GM12878 (cell line): ENCODE data around the gene CHRM1. TPM values are rescaled to one million over a fixed set of nuclear protein-coding genes. Genes with fewer than 3 reads are reported as not detected.

Experiments used
- ATAC-seq: fragments of 200-7000 bp; cut with Tn5 transposase; 3 replicates; pipeline ENCODE4 v1.9.1; 2020; ENCODE audit warnings: mild to moderate bottlenecking, moderate library complexity
- BruUV-seq: library from RNA; stranded (reverse); fragments of 400-500 nt; replicated peaks from 2 replicates; lab custom pipeline; 2021; lab: Mats Ljungman, UMichigan
- CTCF ChIA-PET: fragments of 300-600 bp; sonication (Branson Sonifier 250); formaldehyde crosslinking; extraction: SDS; loops from one replicate; lab custom pipeline; 2021; ENCODE audit warnings: inconsistent platforms; lab: Yijun Ruan, JAX
- POLR2A ChIA-PET: fragments of 350-600 bp; formaldehyde crosslinking; extraction: SDS; loops from one replicate; lab custom pipeline; 2021; ENCODE audit warnings: inconsistent platforms; lab: Charles Lee
- RAD21 ChIA-PET: fragments of 300-600 bp; sonication (Branson Sonifier 250); formaldehyde crosslinking; loops from one replicate; lab custom pipeline; 2023; ENCODE audit warnings: antibody characterized with exemption; ENCODE audit not compliant: unreplicated experiment; lab: Charles Lee
- SMC1A ChIA-PET: fragments of 300-600 bp; sonication (Branson Sonifier 250); formaldehyde crosslinking; loops from one replicate; lab custom pipeline; 2023; ENCODE audit not compliant: unreplicated experiment, uncharacterized antibody; lab: Charles Lee
- DNase-seq: peaks from one replicate; pipeline ENCODE4 v3.0.0-alpha.2; 2011; ENCODE audit warnings: low read depth, low spot score
- FAIRE-seq: peaks from 3 replicates; lab custom pipeline; 2011; peaks lifted over from hg19 to GRCh38; lab: Jason Lieb, UNC
- H2AFZ ChIP-seq: 2 replicates; pipeline ENCODE4 v1.6.0; 2011; ENCODE audit warnings: low read depth, low read length, control low read depth; ENCODE audit not compliant: control insufficient read depth
- H3K27ac ChIP-seq: 2 replicates; pipeline ENCODE4 v1.5.1; 2011; ENCODE audit warnings: control low read depth; ENCODE audit not compliant: control insufficient read depth, insufficient read depth
- H3K27me3 ChIP-seq, 2 experiments: replicated peaks in 1 of 2; 2 replicates each; pipeline versions ENCODE4 v1.6.0 to v1.6.1; 2011; ENCODE audit warnings: low read length in 1 of 2; ENCODE audit not compliant: control insufficient read depth in 2 of 2, insufficient read depth in 2 of 2
- H3K36me3 ChIP-seq, 2 experiments: 2 replicates each; pipeline ENCODE4 v1.5.1; 2011; ENCODE audit warnings: low read length in 1 of 2; ENCODE audit not compliant: control insufficient read depth in 2 of 2, insufficient read depth in 2 of 2
- H3K4me1 ChIP-seq: 2 replicates; pipeline ENCODE4 v1.6.1; 2011; ENCODE audit warnings: mild to moderate bottlenecking, low read length, moderate library complexity, mixed read lengths; ENCODE audit not compliant: control insufficient read depth, insufficient read depth
- H3K4me2 ChIP-seq: 2 replicates; pipeline ENCODE4 v1.6.0; 2011; ENCODE audit warnings: control low read depth; ENCODE audit not compliant: control insufficient read depth, insufficient read depth
- H3K4me3 ChIP-seq: fragments of 200-600 bp; sonication (generic); 2 replicates; pipeline ENCODE4 v1.5.1; 2016
- H3K79me2 ChIP-seq: 2 replicates; pipeline ENCODE4 v1.6.0; 2011; ENCODE audit warnings: low read length; ENCODE audit not compliant: control insufficient read depth, insufficient read depth
- H3K9ac ChIP-seq: 2 replicates; pipeline ENCODE4 v1.8.0; 2011; ENCODE audit warnings: low read length, control low read depth, mixed read lengths; ENCODE audit not compliant: control insufficient read depth, insufficient read depth
- H3K9me3 ChIP-seq: replicated peaks from 3 replicates; pipeline ENCODE4 v1.5.1; 2011; ENCODE audit warnings: mild to moderate bottlenecking, low read length; ENCODE audit not compliant: control insufficient read depth, insufficient read depth
- H4K20me1 ChIP-seq: 2 replicates; pipeline ENCODE4 v1.6.0; 2011; ENCODE audit not compliant: control insufficient read depth, insufficient read depth
- E2F4 ChIP-seq: IDR thresholded peaks from 2 replicates; pipeline ENCODE4 v1.6.1; 2012; ENCODE audit warnings: low read depth, low read length, improper control_type of control experiment
- NKRF ChIP-seq: fragments of 450-650 bp; conservative IDR thresholded peaks from 2 replicates; pipeline ENCODE4 v1.6.1; 2017; ENCODE audit warnings: mild to moderate bottlenecking, moderate library complexity
- RAD51 ChIP-seq: fragments of 450-650 bp; IDR thresholded peaks from 2 replicates; pipeline ENCODE4 v1.6.1; 2016; ENCODE audit warnings: moderate library complexity, mild to moderate bottlenecking, inconsistent platforms
- RELA ChIP-seq: fragments of 450-650 bp; IDR thresholded peaks from 2 replicates; pipeline ENCODE4 v1.8.0; 2014; ENCODE audit warnings: borderline replicate concordance; ENCODE audit not compliant: partially characterized antibody
- USF2 ChIP-seq: IDR thresholded peaks from 2 replicates; pipeline ENCODE4 v1.6.1; 2011; ENCODE audit warnings: low read depth, low read length, improper control_type of control experiment, borderline replicate concordance
- WRNIP1 ChIP-seq: IDR thresholded peaks from 2 replicates; pipeline ENCODE4 v1.6.1; 2011; ENCODE audit warnings: low read depth, low read length, improper control_type of control experiment, borderline replicate concordance
- YY1 ChIP-seq: IDR thresholded peaks from 2 replicates; pipeline ENCODE4 v1.6.1; 2011; ENCODE audit warnings: low read depth, mild to moderate bottlenecking, low read length
- ZBTB33 ChIP-seq: fragments of 450-650 bp; IDR thresholded peaks from 2 replicates; pipeline ENCODE4 v1.6.1; 2017; ENCODE audit warnings: mild to moderate bottlenecking
- ZNF217 ChIP-seq: fragments of 450-650 bp; IDR thresholded peaks from 2 replicates; pipeline ENCODE4 v1.6.1; 2017; ENCODE audit warnings: antibody characterized with exemption, mild to moderate bottlenecking
- ZNF384 ChIP-seq: IDR thresholded peaks from 2 replicates; pipeline ENCODE4 v1.6.1; 2012; ENCODE audit warnings: low read depth, mild to moderate bottlenecking, low read length, improper control_type of control experiment, borderline replicate concordance
- WGBS: methylation state at CpG from one replicate; pipeline ENCODE4 v1.1.6; 2016; ENCODE audit warnings: low lambda C conversion rate; ENCODE audit not compliant: insufficient replicate concordance, insufficient coverage; ENCODE audit errors: missing lambda C conversion rate; 5-methylcytosine and 5-hydroxymethylcytosine counted together
- in situ Hi-C: fragments of 300-500 bp; cut with MboI; formaldehyde crosslinking; loops from 9 replicates; pipeline ENCODE4 v1.14.3; 2018; ENCODE audit warnings: mixed read lengths
- intact Hi-C: fragments of 100-400 bp; cut with micrococcal nuclease; formaldehyde crosslinking; loops from one replicate; pipeline ENCODE4 v1.14.2; 2022; ENCODE audit not compliant: unreplicated experiment
- polyA plus RNA-seq, 11 experiments: library from polyadenylated mRNA; depleted of rRNA in 4 of 11; unstranded in 6 of 11; stranded (reverse) in 5 of 11; fragments of >200 nt; fragmentation: Nextera tagmentation in 4 of 11; fragmentation: Illumina TruSeq in 1 of 11; extraction: Ambion mirVana in 4 of 11; extraction: Trizol in 1 of 11; gene quantifications; 1 replicate in 1 of 11; 2 replicates in 10 of 11; pipeline versions ENCODE4 v1.2.1 to v1.2.3, GENCODE V29; 2011 to 2016; ENCODE audit warnings: inconsistent platforms in 2 of 11, missing spikeins in 2 of 11, low read depth in 1 of 11
- total RNA-seq, 4 experiments: library from RNA; depleted of rRNA in 3 of 4; stranded (reverse); fragments of >200 nt in 3 of 4; fragmentation: Illumina TruSeq in 1 of 4; extraction: Trizol in 1 of 4; gene quantifications; 2 replicates each; pipeline versions ENCODE4 v1.2.1 to v1.2.3, GENCODE V29; 2013 to 2021

CHRM1 gene
- total and polyA plus RNA-seq, 10 of the 15 experiments (the other 5 are each of a cell fraction or from before 2014, with no cell fraction given) = not detected

- RAD21 ChIA-PET = no interaction called here
- TF ChIP-seq USF2 = no peak
- TF ChIP-seq E2F4 = no peak
- no peak for TF ChIP-seq RAD51
- SMC1A ChIA-PET = no interaction called here
- Histone ChIP-seq H3K27ac (no peak overlapping the region), H3K4me2 (no peak overlapping the region), H3K9me3 (no peaks in the 10 kb centered on the region), H4K20me1 (no peaks in the 10 kb centered on the region), H3K27me3 (peaks cover 12 to 16% of the 10 kb centered on the region in 2 experiments), H3K9ac (no peak overlapping the region), H3K4me3 (no peak overlapping the region), H3K36me3 (no peaks in the 10 kb centered on the region), H2AFZ (no peak overlapping the region), H3K4me1 (peaks cover 4% of the 10 kb centered on the region; the same call in 1 of the 2 replicates), H3K79me2 (no peaks in the 10 kb centered on the region)
- POLR2A ChIA-PET = no interaction called here
- no peak for ATAC-seq
- FAIRE-seq = no peak
- intact Hi-C loops = no loop called here
- WGBS = 0% methylated on average over 4 of the region's 4 CpGs
- CTCF ChIA-PET = interaction anchor here (0.7 to 1.3 kb wide), 3 partner anchors 23 to 205 kb away, joined by 3 read pairs; no protein-coding TSS in a partner anchor
- DNase-seq = no peak
- in situ Hi-C loops = no loop called here
- BruUV-seq = no TSS peak
These were observed 9.0 kb upstream of the CHRM1 start for GRCh38 chr11:62930157-62930556.

GRCh38 chr11:62928011-62928410 lies 6.8 kb upstream of the CHRM1 start:
- ATAC-seq (no peak), DNase-seq (no peak), FAIRE-seq (no peak)
- RAD21 ChIA-PET = no interaction called here
- H3K4me1 ChIP-seq = peaks cover 15% of the 10 kb centered on the region
- peaks cover 10 to 22% of the 10 kb centered on the region in 2 experiments for H3K27me3 ChIP-seq
- no peaks in the 10 kb centered on the region for H3K79me2 ChIP-seq
- no peaks in the 10 kb centered on the region for H4K20me1 ChIP-seq
- POLR2A ChIA-PET = no interaction called here
- no peak overlapping the region for H3K4me3 ChIP-seq
- H3K4me2 ChIP-seq = no peak overlapping the region
- no peak overlapping the region for H3K27ac ChIP-seq
- BruUV-seq = no TSS peak
- in situ Hi-C loops (no loop called here), intact Hi-C loops (no loop called here)
- H3K9ac ChIP-seq = no peak overlapping the region
- H3K36me3 ChIP-seq = no peaks in the 10 kb centered on the region
- H3K9me3 ChIP-seq = no peaks in the 10 kb centered on the region
- H2AFZ ChIP-seq = no peak overlapping the region
- WGBS = 31% methylated on average over 9 of the region's 13 CpGs
- SMC1A ChIA-PET = no interaction called here
- CTCF ChIA-PET = interaction anchor here (0.7 kb wide), 1 partner anchor 20 kb away, joined by 3 read pairs; no protein-coding TSS in a partner anchor
- TF ChIP-seq WRNIP1 (no peak), ZBTB33 (no peak), YY1 (no peak), RELA (no peak), NKRF (no peak), ZNF217 (no peak), ZNF384 (no peak)
